ENCODE measurements around the gene WDFY2. TPM values are rescaled to one million over a fixed set of nuclear protein-coding genes. Genes with fewer than 3 reads are reported as not detected.

WDFY2 gene
- total and polyA plus RNA-seq, 2 of the 13 experiments (the other 11 are each of a cell fraction or from before 2014, with no cell fraction given): 22.6 to 27.0 TPM

GRCh38 chr13:51584731-51585672 is 740 bp downstream of the WDFY2 start (continued):
- TF ChIP-seq ZBTB26 (CRISPR knock-in tag; IDR thresholded peaks at IDR 0.05; ENCODE audit: borderline replicate concordance) (0 out of 2 replicates have a peak, but pooled peaks have one; percentile 3), IRF2 (CRISPR knock-in tag; IDR thresholded peaks at IDR 0.05) (no peak), ARID3A (IDR thresholded peaks at IDR 0.05; ENCODE audit: low read depth, low read length) (no peak), ZFP1 (CRISPR knock-in tag; IDR thresholded peaks at IDR 0.05) (no peak), ZSCAN20 (CRISPR knock-in tag; IDR thresholded peaks at IDR 0.05; ENCODE audit: borderline replicate concordance) (peak; percentile 99; the same call in 1 of the 2 replicates), KLF15 (CRISPR knock-in tag; IDR thresholded peaks at IDR 0.05; ENCODE audit: borderline replicate concordance) (no peak), POLR2G (IDR thresholded peaks at IDR 0.05; ENCODE audit: low read depth, low read length) (peak; percentile 72), SAFB2 (CRISPR knock-in tag; IDR thresholded peaks at IDR 0.05; ENCODE audit: borderline replicate concordance, low read depth) (no peak), ZEB1 (IDR thresholded peaks at IDR 0.05; ENCODE audit: insufficient replicate concordance, low read depth) (peak; percentile 72), ZNF776 (CRISPR knock-in tag; IDR thresholded peaks at IDR 0.05) (peak; percentile 57; the same call in 1 of the 2 replicates), PHF5A (CRISPR knock-in tag; IDR thresholded peaks at IDR 0.05; ENCODE audit: low read depth, unreplicated experiment) (no peak), FOXA3 (CRISPR knock-in tag; IDR thresholded peaks at IDR 0.05) (no peak), DNMT1 (CRISPR knock-in tag; IDR thresholded peaks at IDR 0.05) (0 out of 2 replicates have a peak, but pooled peaks have one; percentile 23), GABPA (IDR thresholded peaks at IDR 0.05; ENCODE audit: low read depth, low read length) (no peak), GABPA (CRISPR knock-in tag; IDR thresholded peaks at IDR 0.05; ENCODE audit: low read depth) (no peak), HIVEP1 (CRISPR knock-in tag; IDR thresholded peaks at IDR 0.05) (0 out of 2 replicates have a peak, but pooled peaks have one; percentile 50), ZNF292 (CRISPR knock-in tag; IDR thresholded peaks at IDR 0.05; ENCODE audit: borderline replicate concordance, low read depth) (0 out of 2 replicates have a peak, but pooled peaks have one; percentile 24), NONO (IDR thresholded peaks at IDR 0.05) (no peak), NONO (CRISPR knock-in tag; conservative IDR thresholded peaks at IDR 0.05) (peak; percentile 52; the same call in 1 of the 2 replicates), ZNF18 (CRISPR knock-in tag; IDR thresholded peaks at IDR 0.05; ENCODE audit: insufficient replicate concordance) (peak; percentile 37), NCOR1 (IDR thresholded peaks at IDR 0.05; ENCODE audit: borderline replicate concordance, low read length) (0 out of 2 replicates have a peak, but pooled peaks have one; percentile 43), BATF2 (CRISPR knock-in tag; IDR thresholded peaks at IDR 0.05) (0 out of 2 replicates have a peak, but pooled peaks have one; percentile 51), ZNF543 (CRISPR knock-in tag; IDR thresholded peaks at IDR 0.05) (no peak), HOXA3 (CRISPR knock-in tag; IDR thresholded peaks at IDR 0.05) (no peak; the same call in 1 of the 2 replicates)

Measured in HepG2 (cell line).